Erythroblast (primary cell): Measurements from ENCODE around the gene PRSS36.

Experiments
- DNase-seq, 2 experiments: peaks; one replicate each; lab custom pipeline; 2025; lab: John Stamatoyannopoulos, UW
- GATA1 ChIP-seq: IDR thresholded peaks from 2 replicates; pipeline ENCODE4 v1.6.1; 2011; ENCODE audit warnings: low read depth, mild to moderate bottlenecking, control low read depth, low read length, moderate library complexity
- POLR2A ChIP-seq: IDR thresholded peaks from 2 replicates; pipeline ENCODE4 v1.6.1; 2011; ENCODE audit warnings: mild to moderate bottlenecking, low read length

Gene PRSS36

DNA sequence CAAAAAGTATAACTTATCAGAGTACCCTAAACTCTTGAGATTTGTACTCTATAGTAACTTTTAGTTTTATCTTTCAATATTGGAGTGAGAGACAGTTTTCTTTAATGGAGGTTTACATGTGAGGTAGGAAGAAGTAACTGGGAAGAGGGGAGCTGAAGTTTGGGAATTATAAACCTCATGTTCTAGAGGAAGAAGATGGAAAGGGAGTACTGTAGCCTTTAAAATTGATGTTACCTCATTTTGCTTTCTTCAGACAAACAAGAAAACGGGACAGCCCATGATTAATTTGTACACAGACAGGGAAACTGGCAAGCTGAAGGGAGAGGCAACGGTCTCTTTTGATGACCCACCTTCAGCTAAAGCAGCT lies 39.5 kb upstream of the PRSS36 start:
- no peak for DNase-seq
- TF ChIP-seq GATA1 (no peak), POLR2A (no peak)

- TF ChIP-seq GATA1 (no peak), POLR2A (no peak)
- DNase-seq: no peak
Measured at GRCh38 chr16:31188450-31189411, 38.9 kb upstream of the PRSS36 start.

- TF ChIP-seq POLR2A: no peak
- no peak for TF ChIP-seq GATA1
- no peak for DNase-seq
Measured at GRCh38 chr16:31187808-31188189, 37.9 kb upstream of the PRSS36 start.

GRCh38 chr16:31186930-31187807 lies 37.3 kb upstream of the PRSS36 start:
- no peak for DNase-seq
- TF ChIP-seq GATA1 (no peak), POLR2A (no peak)

DNA sequence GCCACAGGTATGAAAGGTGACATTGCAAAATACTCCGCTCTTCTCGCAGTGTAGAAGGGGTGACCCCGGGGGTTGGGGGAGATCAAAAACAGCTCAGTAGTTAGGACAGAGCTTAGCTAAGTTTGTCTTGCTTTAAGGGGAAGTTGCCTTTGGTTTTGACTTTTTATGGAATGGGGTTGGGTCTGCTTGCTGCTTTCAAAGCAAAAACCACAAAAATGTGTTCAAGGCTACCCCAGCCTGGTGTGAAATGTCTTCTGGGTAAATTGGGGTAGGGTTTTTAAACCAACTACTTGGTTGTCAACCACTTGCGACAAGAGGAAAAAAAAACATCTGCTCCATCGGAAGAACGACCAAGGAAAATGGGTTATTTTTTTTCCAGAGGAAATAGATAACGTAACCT lies 36.3 kb upstream of the PRSS36 start:
- TF ChIP-seq GATA1 (no peak), POLR2A (no peak)
- no peak for DNase-seq

- TF ChIP-seq GATA1 (no peak), POLR2A (no peak)
- DNase-seq: no peak
Measured at GRCh38 chr16:31185339-31185738, 35.5 kb upstream of the PRSS36 start.

DNA sequence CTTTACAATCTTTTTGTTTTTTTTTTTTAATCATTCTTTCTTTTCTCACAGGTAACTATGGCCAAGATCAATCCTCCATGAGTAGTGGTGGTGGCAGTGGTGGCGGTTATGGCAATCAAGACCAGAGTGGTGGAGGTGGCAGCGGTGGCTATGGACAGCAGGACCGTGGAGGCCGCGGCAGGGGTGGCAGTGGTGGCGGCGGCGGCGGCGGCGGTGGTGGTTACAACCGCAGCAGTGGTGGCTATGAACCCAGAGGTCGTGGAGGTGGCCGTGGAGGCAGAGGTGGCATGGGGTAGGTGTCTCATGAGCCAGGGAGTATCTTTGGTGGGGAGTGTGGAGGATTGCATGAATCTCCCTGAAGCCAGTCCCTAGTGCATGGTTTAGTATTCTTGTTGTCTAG lies 35.0 kb upstream of the PRSS36 start:
- TF ChIP-seq GATA1 (no peak), POLR2A (no peak)

DNA sequence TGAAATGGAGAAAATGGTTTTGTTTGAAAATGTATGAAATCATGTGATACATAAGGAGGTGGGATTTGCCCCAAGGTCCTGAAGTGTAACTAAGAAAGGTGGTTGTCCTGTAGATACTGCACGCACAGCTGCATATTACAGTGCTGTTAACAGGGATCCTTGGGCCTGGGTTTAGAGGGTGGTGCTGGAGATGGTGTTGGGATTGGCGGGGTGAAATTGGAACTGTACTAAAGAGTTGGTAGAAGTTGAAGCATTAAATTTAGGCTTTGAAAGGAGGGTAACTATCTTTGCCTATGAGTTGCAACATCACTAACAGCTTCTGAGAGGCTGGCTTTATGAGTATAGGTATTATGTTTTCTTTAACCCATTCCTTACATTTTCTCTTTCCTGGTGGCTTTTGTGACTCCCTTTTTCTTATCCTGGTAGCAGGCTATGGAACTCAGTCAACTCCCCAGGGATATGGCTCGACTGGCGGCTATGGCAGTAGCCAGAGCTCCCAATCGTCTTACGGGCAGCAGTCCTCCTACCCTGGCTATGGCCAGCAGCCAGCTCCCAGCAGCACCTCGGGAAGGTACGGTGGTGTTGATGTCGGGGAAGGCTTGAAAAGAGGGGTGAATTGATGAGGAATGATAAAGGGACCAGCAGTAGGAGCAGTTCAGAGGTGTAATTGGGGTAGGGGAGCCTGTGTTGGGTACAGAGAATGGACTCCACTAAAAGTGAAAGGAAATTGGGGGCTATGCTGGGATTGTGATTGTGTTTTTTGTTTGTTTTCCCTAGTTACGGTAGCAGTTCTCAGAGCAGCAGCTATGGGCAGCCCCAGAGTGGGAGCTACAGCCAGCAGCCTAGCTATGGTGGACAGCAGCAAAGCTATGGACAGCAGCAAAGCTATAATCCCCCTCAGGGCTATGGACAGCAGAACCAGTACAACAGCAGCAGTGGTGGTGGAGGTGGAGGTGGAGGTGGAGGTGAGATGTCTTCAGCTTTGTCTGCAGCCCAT lies 33.9 kb upstream of the PRSS36 start:
- DNase-seq: no peak

More for the DNA sequence above, 35.0 kb upstream of the PRSS36 start:
- DNase-seq: no peak

DNA sequence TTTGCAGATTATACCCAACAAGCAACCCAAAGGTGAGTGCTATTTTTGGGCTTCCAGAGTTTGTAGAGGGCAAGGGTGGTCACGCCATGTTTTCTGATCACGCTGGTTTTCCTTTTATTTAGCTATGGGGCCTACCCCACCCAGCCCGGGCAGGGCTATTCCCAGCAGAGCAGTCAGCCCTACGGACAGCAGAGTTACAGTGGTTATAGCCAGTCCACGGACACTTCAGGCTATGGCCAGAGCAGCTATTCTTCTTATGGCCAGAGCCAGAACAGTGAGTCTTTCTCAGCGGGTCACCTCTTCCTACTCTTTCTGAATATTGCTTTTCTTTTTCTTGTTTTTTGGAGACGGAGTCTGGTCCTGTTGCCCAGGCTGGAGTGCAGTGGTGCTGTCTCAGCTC lies 32.5 kb upstream of the PRSS36 start:
- no peak for DNase-seq
- TF ChIP-seq POLR2A (no peak), GATA1 (no peak)

More for the DNA sequence above, 33.9 kb upstream of the PRSS36 start:
- no peak for TF ChIP-seq POLR2A
- no peak for TF ChIP-seq GATA1

DNA sequence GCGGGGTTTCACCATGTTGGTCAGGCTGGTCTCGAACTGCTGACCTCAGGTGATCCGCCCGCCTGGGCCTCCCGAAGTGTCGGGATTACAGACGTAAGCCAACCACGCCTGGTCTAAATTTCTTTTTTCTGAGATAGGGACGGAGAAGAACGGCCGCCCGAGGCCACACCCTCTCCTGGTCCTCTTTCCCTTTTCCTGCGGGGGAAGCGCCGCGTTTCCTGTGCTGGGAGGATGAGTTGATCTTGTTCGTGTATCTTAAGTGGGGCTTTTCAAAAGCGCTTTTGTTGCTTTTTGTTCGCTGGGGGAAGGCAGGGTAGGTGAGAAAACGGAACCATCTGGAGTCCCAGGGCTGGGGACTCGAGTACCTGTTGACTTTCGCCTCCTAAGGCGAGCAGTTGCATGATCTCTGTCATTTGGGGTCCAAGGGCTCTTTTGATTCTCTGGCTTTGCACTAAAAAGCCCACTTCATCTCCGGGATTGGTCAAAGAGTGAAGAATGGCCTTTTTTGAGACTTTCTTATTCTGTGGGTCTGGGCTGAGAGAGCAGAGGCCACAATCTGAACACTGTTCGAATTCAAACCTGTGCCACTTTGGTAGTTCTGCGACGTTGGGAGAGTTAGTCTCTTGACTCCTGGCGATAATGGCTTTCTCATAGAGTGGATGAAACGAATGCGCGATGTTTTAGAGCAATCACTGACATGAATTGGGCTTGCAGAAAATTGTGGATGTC lies 31.4 kb upstream of the PRSS36 start:
- TF ChIP-seq POLR2A (no peak), GATA1 (no peak)
- DNase-seq: peak; percentile 72 to 74

DNA sequence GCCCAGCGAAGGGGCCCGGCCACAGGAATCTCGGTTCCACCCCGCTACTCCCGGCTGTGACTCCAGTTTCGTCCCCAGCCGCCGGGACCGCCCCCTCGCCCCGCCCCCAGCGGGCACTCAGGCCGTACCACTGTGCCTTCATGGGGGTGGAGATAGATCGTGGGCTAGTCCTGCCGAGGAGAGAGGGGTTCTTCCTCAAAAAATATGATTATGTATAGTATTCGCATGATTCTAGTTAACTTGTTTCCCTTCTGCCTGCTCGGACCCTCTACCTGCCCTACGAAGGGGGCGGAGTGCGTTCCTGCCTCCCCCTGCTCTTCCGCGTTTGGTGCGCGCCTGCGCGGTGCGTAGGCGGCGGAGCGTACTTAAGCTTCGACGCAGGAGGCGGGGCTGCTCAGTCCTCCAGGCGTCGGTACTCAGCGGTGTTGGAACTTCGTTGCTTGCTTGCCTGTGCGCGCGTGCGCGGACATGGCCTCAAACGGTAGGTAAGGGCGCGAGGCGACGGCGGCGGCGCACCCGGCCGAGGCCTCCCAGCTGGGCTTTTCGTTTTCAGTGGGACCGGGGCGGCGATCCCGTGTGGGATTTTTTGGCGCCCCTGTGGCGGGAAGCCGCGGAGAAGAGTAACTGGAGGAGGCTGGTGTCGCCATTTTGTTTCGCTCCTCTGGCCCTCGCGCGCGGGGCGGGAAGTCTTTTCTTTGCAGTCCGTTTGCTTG lies 30.0 kb upstream of the PRSS36 start, which contains the start of gene FUS:
FUS (plus strand) TSS at position 393 of the 713 bp plus-strand sequence; CDS start at position 469, 76 bp downstream.
- TF ChIP-seq GATA1 (no peak), POLR2A (peak; percentile 100)
- DNase-seq: peak; percentile 94 to 98
